HG02885 (cell line): ENCODE results near the gene SULT1B1.
"Not testable (repeated sequence)": the region's sequence is repeated elsewhere in the genome, so short reads cannot be mapped to it uniquely, and the experiment has no call there.

Experiments
- ATAC-seq: cut with Tn5 transposase; IDR thresholded peaks from one replicate; pipeline ENCODE4 v1.9.1; 2021; ENCODE audit warnings: mild to moderate bottlenecking; ENCODE audit not compliant: unreplicated experiment, poor library complexity

Gene SULT1B1

DNA sequence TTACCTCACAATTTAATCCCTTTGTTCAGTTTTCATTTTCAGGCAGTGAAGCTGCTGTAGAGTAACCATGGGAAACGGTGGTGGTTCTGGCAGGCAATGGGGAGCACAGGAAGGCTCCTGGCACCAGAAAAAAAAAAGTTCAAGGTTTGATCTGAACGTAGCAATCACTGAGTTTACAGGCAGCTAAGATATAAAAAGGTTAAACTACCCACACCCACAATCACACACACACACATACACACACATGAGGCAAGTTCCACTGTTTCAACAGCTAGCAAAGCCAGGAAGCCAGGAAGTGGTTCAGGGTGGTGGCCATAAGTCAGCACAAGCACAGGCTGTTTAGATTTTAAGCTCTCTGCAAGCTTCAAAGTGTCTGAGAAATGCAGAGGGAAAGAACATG lies at the start of gene SULT1B1:
Gene SULT1B1 (minus strand): TSS at position 166 of the 400 bp plus-strand sequence. CDS start 5,403 bp downstream, outside the sequence.
- ATAC-seq = no peak

DNA sequence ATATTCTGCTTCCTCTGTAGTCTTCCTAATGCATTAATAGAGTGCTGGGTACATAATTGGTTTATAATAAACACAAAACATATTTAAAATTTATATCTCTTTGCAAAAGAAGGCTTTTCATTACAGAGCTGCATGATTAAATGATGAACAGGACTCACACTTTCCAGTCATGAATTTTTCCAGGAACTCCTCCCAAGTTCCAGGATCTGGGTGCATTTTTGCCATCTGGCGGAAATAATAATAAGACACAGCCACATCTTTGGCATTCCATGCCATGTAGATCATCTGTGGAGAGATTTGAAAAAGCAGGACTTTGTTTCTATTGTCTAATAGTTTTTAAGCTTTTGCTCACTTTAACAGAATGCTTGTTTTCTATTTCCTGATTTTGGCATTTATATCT lies 40.2 kb upstream of the SULT1B1 start:
- ATAC-seq = no peak

DNA sequence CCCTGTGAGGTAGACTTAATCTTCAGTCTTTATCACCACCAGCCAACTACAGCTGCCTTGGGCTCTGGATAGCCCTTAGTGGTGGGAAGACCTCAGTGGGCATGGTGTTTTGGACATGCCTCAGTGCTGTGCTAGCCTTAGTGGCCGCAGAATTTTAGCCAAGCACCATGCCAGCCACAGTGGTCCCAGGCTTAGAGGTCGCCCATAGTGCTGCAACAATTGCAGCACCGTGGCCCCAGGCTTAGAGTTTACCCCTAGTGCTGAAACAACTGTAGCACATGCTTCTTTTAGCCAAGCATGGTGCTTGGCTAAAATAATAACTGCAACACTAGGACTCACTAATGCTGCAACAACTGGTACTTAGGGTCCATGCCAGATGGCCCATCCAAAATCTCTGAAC lies 38.9 kb upstream of the SULT1B1 start:
- no peak for ATAC-seq

DNA sequence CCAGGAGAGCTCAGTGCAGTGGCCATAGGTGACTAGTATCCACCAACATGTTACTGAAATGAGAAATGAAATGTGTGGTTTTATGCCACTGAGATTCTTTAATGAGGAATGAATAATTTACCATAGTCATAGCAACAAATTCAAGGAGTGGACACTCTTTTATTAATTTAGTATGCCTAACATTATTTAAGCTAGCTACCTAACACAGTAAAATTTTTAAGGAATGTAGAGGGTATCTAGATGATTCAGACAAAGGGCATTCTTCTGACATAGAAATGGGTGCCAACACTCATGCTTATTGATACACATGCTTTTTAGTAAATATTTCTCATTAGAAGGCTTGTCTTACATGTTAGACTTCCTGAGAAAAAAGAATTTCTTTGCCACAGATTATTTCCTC lies 33.3 kb upstream of the SULT1B1 start:
- no peak for ATAC-seq

DNA sequence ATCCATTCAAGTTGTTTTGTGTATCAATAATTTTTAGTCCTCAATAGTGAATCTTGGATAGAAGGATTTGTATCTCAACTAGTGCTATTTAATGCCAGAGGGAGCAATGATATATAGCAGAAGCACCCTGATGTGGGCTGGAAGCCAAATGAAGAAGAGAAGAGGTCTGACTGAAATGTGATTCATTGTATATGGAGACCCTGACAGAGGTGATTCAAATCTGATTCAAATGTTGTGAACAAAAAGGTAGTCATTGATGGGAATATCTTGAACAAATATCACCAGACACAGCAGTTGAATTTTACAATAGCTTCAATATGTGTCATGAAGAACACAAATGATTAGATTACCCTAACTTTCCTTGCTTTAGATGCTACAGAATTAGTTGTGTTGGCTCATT lies 27.5 kb upstream of the SULT1B1 start:
- ATAC-seq = no peak

DNA sequence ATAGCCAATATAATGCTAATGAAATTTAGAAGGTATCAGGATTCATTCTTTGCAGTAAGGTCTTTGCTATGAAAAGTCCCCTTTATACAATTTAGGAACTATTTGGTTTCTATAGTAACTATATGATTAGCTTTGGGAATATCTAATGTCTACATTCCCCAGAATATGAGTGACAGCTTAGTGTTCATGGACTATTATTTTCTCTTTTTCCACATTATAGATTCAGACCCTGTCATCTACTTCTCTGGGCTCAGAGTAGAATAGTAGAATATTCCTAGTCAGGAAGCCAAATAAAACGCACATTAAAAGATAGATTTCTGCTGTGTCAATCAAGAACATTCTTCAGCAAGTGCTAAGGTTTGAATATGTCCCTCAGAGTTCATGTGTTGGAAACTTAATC lies 26.1 kb upstream of the SULT1B1 start:
- no peak for ATAC-seq

DNA sequence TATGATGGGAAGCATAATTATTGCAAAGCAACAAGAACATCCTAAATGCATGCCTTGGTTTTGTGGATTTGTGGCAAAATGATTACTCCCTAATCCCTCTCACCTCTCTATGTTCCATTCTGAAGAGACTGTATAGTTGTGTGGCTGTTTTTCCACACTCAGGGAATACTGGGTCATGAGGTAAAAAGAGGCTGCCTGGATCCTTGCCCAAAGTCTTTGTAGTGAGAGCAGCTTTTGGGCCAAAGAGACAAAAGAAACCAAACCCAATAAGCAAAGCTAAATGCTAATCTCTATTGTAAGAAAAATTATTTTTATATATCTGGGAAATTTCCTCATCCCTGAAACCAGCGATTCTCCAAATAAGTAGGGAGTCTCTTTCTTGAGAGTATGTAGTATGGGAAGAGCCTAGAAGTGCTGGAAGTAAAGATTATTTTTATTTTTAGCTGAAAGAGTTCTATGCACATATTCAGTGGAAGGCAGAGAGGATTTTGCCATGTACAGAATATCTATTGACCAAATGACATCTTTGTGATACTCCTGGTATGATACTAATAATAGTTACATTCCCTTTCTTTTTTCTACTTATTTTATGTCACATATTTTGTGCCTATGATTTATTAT lies 24.9 kb upstream of the SULT1B1 start:
- no peak for ATAC-seq

DNA sequence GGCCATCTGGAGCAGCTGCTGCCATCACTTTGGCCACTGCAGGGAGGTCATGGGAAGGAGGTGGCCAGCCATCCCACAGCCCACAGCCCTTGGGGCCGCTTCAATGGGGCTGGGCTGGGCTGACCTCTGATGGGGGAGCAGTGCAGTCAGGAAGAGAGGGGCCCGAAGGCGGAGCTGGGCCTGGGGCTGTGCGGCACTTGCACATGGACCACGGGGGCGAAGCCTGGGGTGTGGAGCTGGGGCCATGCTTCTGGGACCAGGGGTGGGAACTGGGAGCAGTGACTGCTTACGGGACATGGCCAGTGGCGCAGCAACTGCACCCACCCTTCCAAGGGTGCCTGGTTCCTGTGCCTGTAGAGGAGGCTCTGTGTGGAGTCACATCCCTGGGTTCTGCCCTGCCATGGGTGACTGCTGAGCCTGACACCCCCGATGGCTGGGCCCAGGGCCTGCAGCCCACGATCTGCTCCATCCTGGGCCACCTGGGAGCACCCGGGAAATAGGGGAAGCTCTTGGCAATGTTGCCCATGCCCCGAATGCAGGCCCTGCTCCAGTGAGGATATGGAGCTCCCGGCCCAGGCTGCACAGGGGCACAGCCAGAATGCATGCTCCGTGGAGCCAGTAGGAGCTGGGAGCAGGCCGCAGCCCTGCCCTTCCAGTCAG lies 22.4 kb upstream of the SULT1B1 start:
- ATAC-seq = no peak

DNA sequence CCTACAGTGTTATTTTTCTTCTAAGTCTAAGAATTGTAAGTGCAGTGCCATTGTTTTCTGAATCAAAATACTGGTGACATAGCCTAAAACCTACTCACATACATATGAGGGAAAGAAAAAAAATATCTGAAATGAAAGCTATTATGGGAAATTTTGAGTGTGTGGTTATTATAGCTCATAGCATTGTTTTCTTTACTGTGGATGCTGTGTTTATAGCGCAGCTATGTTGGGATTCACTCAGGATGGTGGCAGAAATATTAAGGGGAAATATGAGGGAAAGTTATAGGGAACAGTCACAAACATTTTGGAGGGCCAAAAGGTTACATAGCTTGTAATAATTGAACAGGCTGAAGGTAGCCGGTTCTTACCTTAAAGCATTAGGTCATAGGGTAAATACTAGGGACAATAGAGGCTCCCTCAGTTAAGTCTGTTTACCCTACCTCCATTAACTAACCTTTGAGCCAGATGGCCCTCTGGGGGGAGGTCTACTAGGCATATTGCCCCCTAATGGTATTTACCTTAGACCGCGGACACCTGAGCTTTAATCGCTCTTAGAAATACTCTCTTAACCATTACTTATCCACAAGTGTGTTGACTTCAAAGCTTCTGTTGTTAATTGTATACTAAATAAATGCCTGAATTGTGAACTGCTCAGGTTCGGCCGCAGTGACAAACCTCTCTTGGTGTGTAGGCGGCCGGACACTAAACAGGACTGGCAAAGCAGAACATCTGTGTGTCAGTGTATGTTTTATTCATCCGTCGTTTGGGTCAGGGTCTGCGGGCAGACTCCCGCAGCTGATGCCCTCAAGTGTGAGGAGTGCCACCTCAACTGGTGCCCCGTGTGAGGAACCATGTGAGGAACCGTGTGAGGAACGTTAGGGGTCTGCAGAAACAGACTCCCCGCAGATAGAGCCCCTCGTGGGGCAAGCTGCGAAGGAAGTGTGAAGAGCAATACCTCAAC lies 21.3 kb upstream of the SULT1B1 start:
- ATAC-seq = no peak

DNA sequence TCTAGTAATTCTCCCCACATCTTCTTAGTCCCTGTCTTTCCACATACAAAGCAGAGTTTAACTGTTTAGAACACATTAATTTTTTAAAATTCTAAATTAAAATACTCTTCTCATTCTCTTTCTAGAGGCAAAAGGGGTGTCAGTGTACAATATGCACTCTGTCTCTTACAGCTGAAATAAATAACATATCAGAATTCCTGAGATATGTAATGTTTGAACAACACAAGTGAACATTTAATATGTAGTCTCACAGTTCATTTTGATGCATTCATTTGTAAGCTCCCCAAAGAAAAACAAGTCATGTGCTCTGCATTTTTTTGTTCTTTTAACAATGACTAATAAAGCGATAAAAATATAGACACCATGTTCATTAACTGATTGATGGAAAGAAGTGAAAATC lies 19.7 kb upstream of the SULT1B1 start:
- ATAC-seq = no peak

DNA sequence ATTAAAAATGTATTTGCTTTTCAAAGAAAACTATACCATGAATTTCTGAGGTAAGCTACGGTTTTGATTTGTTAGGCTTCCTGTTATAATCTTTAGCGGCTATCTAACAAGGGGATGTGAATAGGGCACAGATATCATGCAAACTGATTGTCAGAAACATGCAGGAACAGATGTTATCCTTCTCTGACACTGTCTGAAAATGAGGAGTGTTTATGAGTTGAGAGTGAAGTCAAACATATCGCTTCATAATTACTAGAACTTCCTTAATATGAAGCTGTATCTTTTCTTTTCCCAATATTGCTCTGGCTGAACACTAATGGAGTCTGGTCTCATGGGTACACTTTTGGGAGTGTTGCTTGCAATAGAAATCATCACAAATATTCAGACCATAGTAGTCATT lies 16.3 kb upstream of the SULT1B1 start:
- ATAC-seq = no peak

DNA sequence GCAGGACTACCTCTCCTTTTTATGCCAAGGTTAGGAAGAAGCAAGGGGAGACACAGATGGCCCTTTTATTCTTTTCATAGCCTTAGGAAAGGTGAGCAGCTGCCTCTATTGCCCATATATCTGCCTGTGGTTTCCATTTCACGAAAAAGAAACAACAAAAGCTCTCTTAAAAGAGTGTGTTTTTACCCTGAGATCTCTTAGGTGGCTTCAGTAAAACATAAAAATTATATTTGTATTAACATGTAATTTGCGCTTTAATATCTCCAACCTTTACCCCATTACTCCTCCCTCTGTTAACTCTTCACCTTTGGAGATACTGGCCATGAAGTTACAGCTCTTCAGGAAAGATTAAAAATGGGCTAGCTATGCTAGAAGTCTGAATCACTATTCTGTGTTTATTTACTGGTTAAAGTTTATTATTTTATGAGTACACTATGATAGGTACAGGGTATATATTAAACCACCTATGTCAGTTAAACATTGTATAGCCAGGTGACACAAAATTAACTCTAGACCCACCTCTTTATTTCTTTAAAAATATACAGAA lies 15.0 kb upstream of the SULT1B1 start:
- no peak for ATAC-seq

DNA sequence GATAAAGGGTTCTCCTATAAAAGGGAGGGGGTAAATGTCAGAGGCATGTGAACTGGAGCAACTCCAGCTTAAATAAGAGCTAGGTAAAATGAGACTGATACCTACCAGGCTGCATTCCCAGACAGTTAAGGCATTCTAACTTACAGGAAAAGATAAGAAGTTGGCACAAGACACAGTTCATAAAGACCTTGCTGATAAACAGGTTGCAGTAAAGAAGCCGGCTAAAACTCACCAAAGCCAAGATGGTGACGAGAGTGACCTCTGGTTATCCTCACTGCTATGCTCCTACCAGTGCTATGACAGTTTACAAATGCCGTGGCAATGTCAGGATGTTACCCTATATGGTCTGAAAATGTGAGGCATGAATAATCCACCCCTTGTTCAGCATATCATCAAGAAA lies 13.1 kb upstream of the SULT1B1 start:
- no peak for ATAC-seq

DNA sequence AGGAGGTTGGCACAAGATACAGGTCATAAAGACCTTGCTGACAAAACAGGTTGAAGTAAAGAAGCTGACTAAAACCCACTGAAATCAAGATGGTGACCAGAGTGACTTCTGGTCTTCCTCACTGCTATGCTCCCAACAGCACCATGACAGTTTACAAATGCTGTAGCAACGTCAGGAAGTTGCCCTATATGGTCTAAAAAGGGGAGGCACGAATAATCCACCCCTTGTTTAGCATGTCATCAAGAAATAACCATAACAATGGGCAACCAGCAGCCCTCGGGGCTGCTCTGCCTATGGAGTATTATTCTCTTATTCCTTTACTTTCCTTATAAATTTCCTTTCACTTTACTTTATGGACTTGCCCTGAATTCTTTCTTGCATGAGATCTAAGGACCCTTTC lies 8.1 kb upstream of the SULT1B1 start:
- not testable (repeated sequence) for ATAC-seq

DNA sequence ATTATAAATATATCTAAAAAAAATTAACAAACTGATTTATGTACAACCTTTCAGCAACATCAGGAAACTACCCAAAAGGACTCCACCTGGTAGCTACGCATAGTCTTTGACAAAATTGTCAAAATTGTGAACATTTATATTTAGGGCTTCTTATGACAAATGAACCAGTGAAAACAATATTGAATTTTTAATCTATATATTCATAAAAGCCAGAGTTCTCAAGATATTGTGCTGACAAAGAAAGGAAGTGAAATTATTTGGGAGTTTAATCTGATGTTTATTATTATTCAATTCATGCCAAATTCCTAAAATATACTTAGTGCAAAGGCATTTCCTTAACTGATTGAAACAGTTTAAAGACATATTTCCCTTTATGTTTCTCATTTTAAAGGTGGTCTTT lies 5.3 kb upstream of the SULT1B1 start:
- ATAC-seq = no peak

DNA sequence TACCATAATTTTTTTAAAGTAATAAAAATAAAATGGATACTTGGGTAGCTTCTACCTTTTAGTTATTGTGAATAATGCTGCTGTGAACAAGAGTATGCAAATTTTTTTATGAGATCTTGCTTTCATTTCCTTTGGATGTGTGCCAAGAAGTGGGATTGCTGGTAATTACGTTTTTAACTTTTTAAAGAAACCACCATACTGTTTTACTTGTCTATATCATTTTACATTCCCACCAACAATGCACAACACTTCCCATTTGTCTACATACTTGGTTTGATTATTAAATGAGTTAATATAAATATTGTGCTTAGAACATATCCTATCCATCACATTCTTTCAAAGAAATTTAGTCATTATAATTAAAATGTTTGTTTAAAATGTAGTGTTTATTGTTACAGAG lies 3.9 kb upstream of the SULT1B1 start:
- ATAC-seq = no peak

DNA sequence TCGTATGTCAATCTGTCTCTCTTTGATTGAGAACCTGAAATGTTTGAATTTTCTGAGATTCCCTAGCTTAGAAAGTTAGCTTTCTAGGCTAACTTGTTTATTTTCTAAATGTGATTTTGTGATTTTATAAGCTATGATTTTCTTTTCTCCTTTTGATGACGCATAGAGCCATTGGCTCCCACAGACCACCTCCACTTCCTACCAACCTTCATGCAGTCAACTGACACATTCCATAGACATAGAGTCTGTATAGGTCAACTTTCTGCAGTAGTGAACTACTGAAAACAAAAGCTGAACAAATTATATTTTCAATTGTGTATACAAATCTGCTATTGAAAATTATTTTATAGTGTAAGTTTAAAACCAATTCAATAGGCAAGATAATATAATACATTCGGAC lies 2.8 kb upstream of the SULT1B1 start:
- ATAC-seq = no peak

DNA sequence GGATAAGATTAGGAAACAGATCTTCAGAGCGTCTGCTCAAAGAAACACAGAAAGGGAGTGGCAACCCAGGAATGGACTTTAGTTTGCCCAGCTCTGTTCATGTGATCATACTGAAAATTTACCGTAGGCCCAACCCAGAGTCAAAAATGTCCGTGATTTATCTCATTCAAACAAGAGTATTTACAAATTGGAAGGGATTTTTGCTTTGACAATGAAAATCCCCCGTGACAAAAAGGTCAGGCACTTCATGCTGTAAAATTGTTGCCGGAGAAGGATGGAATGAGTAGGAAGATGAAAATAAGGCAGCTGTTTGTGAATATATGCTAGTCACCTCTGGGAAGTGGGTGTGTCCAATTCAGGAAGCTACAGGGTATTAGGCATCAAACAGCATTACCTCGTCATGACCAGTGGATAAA lies 1.2 kb downstream of the SULT1B1 start:
- ATAC-seq = no peak

DNA sequence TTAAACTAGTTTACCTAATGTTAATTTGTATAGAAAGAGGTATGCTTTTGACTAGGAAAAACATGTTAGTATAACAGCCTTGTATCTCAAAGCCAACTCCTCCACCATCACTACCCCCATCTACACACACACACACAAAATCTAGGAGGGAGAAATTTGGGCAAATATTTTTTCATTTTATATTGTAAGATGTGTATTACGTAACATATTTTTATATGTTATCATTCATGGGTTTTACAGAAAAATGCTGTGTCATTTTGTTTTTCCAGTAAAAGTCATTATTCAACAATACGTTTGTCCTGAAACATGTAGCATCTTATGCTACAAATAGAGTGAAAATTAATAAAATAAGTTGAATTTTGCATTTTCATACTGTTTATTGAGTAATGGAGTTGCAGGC lies 3.0 kb downstream of the SULT1B1 start:
- ATAC-seq = no peak

DNA sequence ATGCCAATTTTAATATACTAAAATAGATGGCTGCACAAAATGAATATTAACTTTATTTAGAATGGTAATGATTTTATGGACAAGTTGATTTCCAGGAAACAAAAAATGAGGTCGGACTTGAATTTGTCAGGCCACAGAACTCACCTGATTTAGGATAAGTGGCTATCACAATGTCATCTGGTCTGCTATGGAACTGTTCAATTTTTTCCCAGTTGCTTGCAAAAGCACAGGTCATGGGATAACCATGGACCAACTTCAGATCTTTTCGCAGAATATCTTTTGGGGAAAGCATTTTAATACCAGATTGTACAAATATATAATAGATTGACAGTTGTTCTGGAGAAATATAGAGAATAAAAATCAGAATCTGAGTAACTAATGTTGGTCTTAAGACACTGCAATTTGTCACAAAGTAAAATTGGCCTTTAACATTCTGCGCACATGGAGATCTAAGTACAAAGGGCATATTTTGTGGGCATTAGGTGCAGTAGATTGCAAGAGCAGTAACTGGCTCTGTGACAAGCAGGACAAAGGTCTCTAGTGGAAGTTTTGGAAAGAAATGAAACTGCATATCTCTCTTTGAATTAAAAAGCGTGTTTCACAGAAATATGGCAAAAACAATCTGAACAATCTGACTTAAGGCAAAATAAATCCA lies 5.4 kb downstream of the SULT1B1 start:
- ATAC-seq = no peak
